Peyer's patch (tissue), 4 donors: Measurements from ENCODE around the gene POLDIP3. TPM values are rescaled to one million over a fixed set of nuclear protein-coding genes. Genes with fewer than 3 reads are reported as not detected.
"Not testable (repeated sequence)": the region's sequence is repeated elsewhere in the genome, so short reads cannot be mapped to it uniquely, and the experiment has no call there.

ENCODE experiments used
- DNase-seq, 3 donors: peaks; one replicate each; pipeline ENCODE4 v3.0.0-alpha.2; 2017 to 2019
- H3K27ac ChIP-seq, 4 donors: fragments of 200-600 bp; sonication (generic); one replicate each; pipeline ENCODE4 v1.5.1; 2016 to 2019
- H3K27me3 ChIP-seq, 2 donors: fragments of 200-600 bp; sonication (generic); one replicate each; pipeline ENCODE4 v1.5.1; 2019
- H3K36me3 ChIP-seq, 3 donors: fragments of 200-600 bp; sonication (generic); one replicate each; pipeline ENCODE4 v1.5.1; 2016 to 2019
- H3K4me1 ChIP-seq, 4 donors: fragments of 200-600 bp; sonication (generic); one replicate each; pipeline ENCODE4 v1.5.1; 2016 to 2019
- H3K4me3 ChIP-seq, 4 donors: fragments of 200-600 bp; sonication (generic); 1 replicate in 3 of 4; 2 replicates in 1 of 4; pipeline ENCODE4 v1.5.1; 2016 to 2019; ENCODE audit warnings: mild to moderate bottlenecking in 1 of 4
- H3K9me3 ChIP-seq, 4 donors: fragments of 200-600 bp; sonication (generic); one replicate each; pipeline ENCODE4 v1.5.1; 2016 to 2019; ENCODE audit warnings: mild to moderate bottlenecking in 1 of 4
- CTCF ChIP-seq, 6 experiments: fragments of 450-650 bp in 4 of 6; fragments of 200-600 bp in 2 of 6; sonication (generic) in 1 of 6; IDR thresholded peaks; one replicate each; pipeline ENCODE4 v1.5.1; 2017 to 2019; ENCODE audit warnings: antibody characterized with exemption in 6 of 6, mild to moderate bottlenecking in 3 of 6, moderate library complexity in 1 of 6
- POLR2A ChIP-seq, 2 donors: fragments of 450-650 bp; IDR thresholded peaks; one replicate each; pipeline ENCODE4 v1.5.1; 2017; ENCODE audit warnings: antibody characterized with exemption in 2 of 2, mild to moderate bottlenecking in 2 of 2, moderate library complexity in 2 of 2
- total RNA-seq, 4 donors: library from RNA; depleted of rRNA; stranded (reverse); fragments of >200 nt; gene quantifications; one replicate each; pipeline ENCODE4 v1.1.0, GENCODE V29; 2016

POLDIP3 gene
- total RNA-seq, 4 donors from 2014 or later: 30.3 to 42.9 (median 38.0) TPM

GRCh38 chr22:42608823-42609361, 5.8 kb downstream of the POLDIP3 start:
- DNase-seq: no peak
- Histone ChIP-seq H3K9me3 (no peaks in the 10 kb centered on the region), H3K27ac (peak overlapping the region in 2 of 4 donors; percentile 22 to 26), H3K36me3 (peaks cover 0 to 23% (median 0%) of the 10 kb centered on the region in 3 donors), H3K4me1 (peaks cover 4 to 42% (median 13%) of the 10 kb centered on the region in 4 donors), H3K4me3 (no peak overlapping the region), H3K27me3 (no peaks in the 10 kb centered on the region)
- TF ChIP-seq CTCF (IDR thresholded peaks at IDR 0.05) (no peak), POLR2A (IDR thresholded peaks at IDR 0.05) (no peak)

- H3K36me3 ChIP-seq: peaks cover 0 to 23% (median 0%) of the 10 kb centered on the region in 3 donors
- DNase-seq: no peak
- H3K27ac ChIP-seq: no peak overlapping the region
- H3K27me3 ChIP-seq: no peaks in the 10 kb centered on the region
- no peak for TF ChIP-seq POLR2A (IDR thresholded peaks at IDR 0.05)
- no peak for TF ChIP-seq CTCF (IDR thresholded peaks at IDR 0.05)
- peaks cover 4 to 39% (median 9%) of the 10 kb centered on the region in 4 donors for H3K4me1 ChIP-seq
- H3K4me3 ChIP-seq: no peak overlapping the region
- no peaks in the 10 kb centered on the region for H3K9me3 ChIP-seq
Measured at GRCh38 chr22:42608136-42608822, 6.4 kb downstream of the POLDIP3 start.

GRCh38 chr22:42607641-42608040, 7.0 kb downstream of the POLDIP3 start:
- DNase-seq, H3K9me3 ChIP-seq, H3K27me3 ChIP-seq, H3K27ac ChIP-seq, H3K4me3 ChIP-seq: not testable (repeated sequence)
- H3K36me3 ChIP-seq: peaks cover 0 to 26% (median 0%) of the 10 kb centered on the region in 3 donors
- H3K4me1 ChIP-seq: peaks cover 0 to 33% (median 3%) of the 10 kb centered on the region in 4 donors

GRCh38 chr22:42604403-42604802, 10.3 kb downstream of the POLDIP3 start:
- peaks cover 0 to 56% (median 0%) of the 10 kb centered on the region in 3 donors for H3K36me3 ChIP-seq
- no peak for DNase-seq
- no peak overlapping the region for H3K4me3 ChIP-seq
- peaks cover 0 to 10% (median 0%) of the 10 kb centered on the region in 4 donors for H3K4me1 ChIP-seq
- no peaks in the 10 kb centered on the region for H3K27me3 ChIP-seq
- no peak overlapping the region for H3K27ac ChIP-seq
- no peaks in the 10 kb centered on the region for H3K9me3 ChIP-seq
- TF ChIP-seq POLR2A (IDR thresholded peaks at IDR 0.05) (no peak), CTCF (IDR thresholded peaks at IDR 0.05) (no peak)

- Histone ChIP-seq H3K4me1 (peaks cover 0 to under 1% (median 0%) of the 10 kb centered on the region in 4 donors), H3K27ac (no peak overlapping the region), H3K9me3 (no peaks in the 10 kb centered on the region), H3K27me3 (no peaks in the 10 kb centered on the region), H3K36me3 (peaks cover 0 to 66% (median 0%) of the 10 kb centered on the region in 3 donors), H3K4me3 (no peak overlapping the region)
- no peak for DNase-seq
- TF ChIP-seq CTCF (IDR thresholded peaks at IDR 0.05) (no peak), POLR2A (IDR thresholded peaks at IDR 0.05) (no peak)
Measured at GRCh38 chr22:42603427-42603826, 11.3 kb downstream of the POLDIP3 start.

- Histone ChIP-seq H3K4me3 (no peak overlapping the region), H3K27me3 (no peaks in the 10 kb centered on the region), H3K9me3 (no peaks in the 10 kb centered on the region), H3K27ac (peak overlapping the region in 1 of 4 donors; percentile 42), H3K4me1 (no peaks in the 10 kb centered on the region), H3K36me3 (peaks cover 0 to 74% (median 0%) of the 10 kb centered on the region in 3 donors)
- TF ChIP-seq CTCF (IDR thresholded peaks at IDR 0.05) (no peak), POLR2A (IDR thresholded peaks at IDR 0.05) (no peak)
- DNase-seq: no peak
Measured at GRCh38 chr22:42602470-42602869, 12.2 kb downstream of the POLDIP3 start.
